Measurements from ENCODE around the gene IMPA2. TPM values are rescaled to one million over a fixed set of nuclear protein-coding genes. Genes with fewer than 3 reads are reported as not detected.

IMPA2 gene
- polyA plus RNA-seq, 1 donor (not counting 4 experiments of a cell fraction or from before 2014, with no cell fraction given), result 17.6 TPM

GRCh38 chr18:12048827-12049175, 67.5 kb downstream of the IMPA2 start:
- dilution Hi-C loops (cut with MboI; ENCODE audit: extremely low pct_ligation_motif_present, low sequenced_read_pairs), result no loop called here
- Histone ChIP-seq H3K27ac (ENCODE audit: control insufficient read depth, insufficient read depth, low read length) (peak overlapping the region; percentile 16), H3K27me3 (ENCODE audit: control insufficient read depth, extremely low read depth, insufficient read depth, low read length) (no peaks in the 10 kb centered on the region), H3K4me3 (ENCODE audit: control insufficient read depth in 2 of 3, extremely low read depth in 1 of 3, insufficient read depth in 2 of 3, low read depth in 1 of 3, low read length in 3 of 3) (no peak overlapping the region), H3K36me3 (ENCODE audit: control insufficient read depth in 2 of 2, extremely low read depth in 1 of 2, insufficient read depth in 2 of 2, low read length in 2 of 2) (no peaks in the 10 kb centered on the region), H3K4me2 (ENCODE audit: control insufficient read depth, extremely low read depth, insufficient read depth, low read depth, low read length) (peak overlapping the region; percentile 11), H4K20me1 (ENCODE audit: control insufficient read depth, extremely low read depth, insufficient read depth, low read length) (no peaks in the 10 kb centered on the region), H3K79me2 (ENCODE audit: control insufficient read depth, insufficient read depth, low read length) (no peaks in the 10 kb centered on the region), H3K9ac (ENCODE audit: control insufficient read depth, extremely low read depth, insufficient read depth, low read length) (no peak overlapping the region), H3K9me3 (ENCODE audit: control insufficient read depth, low read depth, low read length) (no peaks in the 10 kb centered on the region), H3K9me1 (ENCODE audit: control insufficient read depth, extremely low read depth, insufficient read depth, low read length) (no peaks in the 10 kb centered on the region), H2AFZ (ENCODE audit: control insufficient read depth, low read length) (peak overlapping the region; percentile 35), H3K4me1 (ENCODE audit: control insufficient read depth, extremely low read depth, insufficient read depth, low read length) (peaks cover 4% of the 10 kb centered on the region)
- TF ChIP-seq EZH2 (IDR thresholded peaks at IDR 0.05; ENCODE audit: low read length), result no peak
- TF ChIP-seq CTCF (optimal IDR thresholded peaks at IDR 0.05 in 1 of 3, IDR thresholded peaks at IDR 0.05 in 1 of 3, conservative IDR thresholded peaks at IDR 0.05 in 1 of 3; ENCODE audit: extremely low read depth in 1 of 3, insufficient read depth in 2 of 3, low read length in 3 of 3), result no peak
- FAIRE-seq (no peak), DNase-seq (ENCODE audit: low read depth, low spot score) (no peak)

DNA sequence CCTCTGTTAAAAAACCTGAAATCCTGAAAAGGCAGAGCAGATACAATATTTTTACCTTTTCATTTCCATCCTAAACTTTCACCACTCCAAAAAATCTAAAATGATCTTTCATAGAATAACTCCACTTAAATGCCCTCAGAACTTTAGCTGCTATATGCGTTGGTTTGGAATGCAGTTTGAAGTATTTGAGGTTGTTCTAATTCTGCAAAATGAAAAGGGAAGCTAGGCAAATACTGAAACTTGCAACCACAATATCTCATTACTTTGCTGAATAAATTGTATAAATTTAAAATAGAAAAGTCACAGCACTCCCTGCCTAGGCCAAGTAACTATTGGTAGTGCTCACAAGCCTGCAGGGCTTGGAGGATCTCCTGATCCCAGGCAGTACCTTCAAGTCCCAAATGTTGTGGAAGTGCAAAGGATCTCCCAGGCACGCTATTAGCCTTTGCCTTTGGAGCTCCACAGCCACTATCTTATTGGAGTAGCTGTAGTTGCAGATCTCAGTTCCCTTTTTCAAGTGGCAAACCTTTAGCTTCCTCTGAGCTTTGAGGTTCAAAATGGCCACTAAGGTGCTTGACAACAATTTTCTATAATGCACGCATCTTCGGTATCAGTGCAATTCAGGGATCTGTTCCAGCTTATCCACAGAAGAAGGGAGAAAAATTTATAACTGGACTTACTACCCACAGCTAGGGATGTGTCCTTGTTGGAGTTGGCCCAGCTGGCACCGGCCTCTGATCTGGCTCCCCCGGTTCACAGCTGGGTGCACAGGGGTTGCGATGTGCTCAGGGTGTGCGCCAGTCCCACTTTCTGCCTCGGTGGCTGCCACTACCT, 68.9 kb downstream of the IMPA2 start:
- Histone ChIP-seq H3K36me3 (ENCODE audit: control insufficient read depth in 2 of 2, extremely low read depth in 1 of 2, insufficient read depth in 2 of 2, low read length in 2 of 2) (no peaks in the 10 kb centered on the region), H3K79me2 (ENCODE audit: control insufficient read depth, insufficient read depth, low read length) (no peaks in the 10 kb centered on the region), H3K4me2 (ENCODE audit: control insufficient read depth, extremely low read depth, insufficient read depth, low read depth, low read length) (no peak overlapping the region), H3K9me1 (ENCODE audit: control insufficient read depth, extremely low read depth, insufficient read depth, low read length) (no peaks in the 10 kb centered on the region), H3K9ac (ENCODE audit: control insufficient read depth, extremely low read depth, insufficient read depth, low read length) (no peak overlapping the region), H4K20me1 (ENCODE audit: control insufficient read depth, extremely low read depth, insufficient read depth, low read length) (no peaks in the 10 kb centered on the region), H3K27ac (ENCODE audit: control insufficient read depth, insufficient read depth, low read length) (no peak overlapping the region), H3K9me3 (ENCODE audit: control insufficient read depth, low read depth, low read length) (no peaks in the 10 kb centered on the region), H3K27me3 (ENCODE audit: control insufficient read depth, extremely low read depth, insufficient read depth, low read length) (no peaks in the 10 kb centered on the region), H3K4me3 (ENCODE audit: control insufficient read depth in 2 of 3, extremely low read depth in 1 of 3, insufficient read depth in 2 of 3, low read depth in 1 of 3, low read length in 3 of 3) (no peak overlapping the region), H2AFZ (ENCODE audit: control insufficient read depth, low read length) (no peak overlapping the region), H3K4me1 (ENCODE audit: control insufficient read depth, extremely low read depth, insufficient read depth, low read length) (peaks cover 4% of the 10 kb centered on the region)
- FAIRE-seq, result no peak
- no peak for DNase-seq (ENCODE audit: low read depth, low spot score)
- dilution Hi-C loops (cut with MboI; ENCODE audit: extremely low pct_ligation_motif_present, low sequenced_read_pairs), result no loop called here
- no peak for TF ChIP-seq EZH2 (IDR thresholded peaks at IDR 0.05; ENCODE audit: low read length)
- no peak for TF ChIP-seq CTCF (optimal IDR thresholded peaks at IDR 0.05 in 1 of 3, IDR thresholded peaks at IDR 0.05 in 1 of 3, conservative IDR thresholded peaks at IDR 0.05 in 1 of 3; ENCODE audit: extremely low read depth in 1 of 3, insufficient read depth in 2 of 3, low read length in 3 of 3)

Data from keratinocyte (primary cell).